Prostate gland (tissue), 2 donors: ENCODE results near the gene SORBS1.

Experiments used
- POLR2AphosphoS5 ChIP-seq: sonication (generic); formaldehyde crosslinking; IDR thresholded peaks from one replicate; pipeline ENCODE4 v1.6.1; 2017; ENCODE audit warnings: antibody characterized with exemption
- TF ChIP-seq, protein P1 (sequence below), 4 experiments: fragments of 200-600 bp in 2 of 4; fragments of 450-650 bp in 2 of 4; sonication (generic) in 2 of 4; IDR thresholded peaks; 1 replicate in 3 of 4; 2 replicates in 1 of 4; pipeline ENCODE4 v1.5.1; 2016 to 2019; ENCODE audit warnings: antibody characterized with exemption in 4 of 4, mild to moderate bottlenecking in 2 of 4, moderate library complexity in 2 of 4

DNA sequence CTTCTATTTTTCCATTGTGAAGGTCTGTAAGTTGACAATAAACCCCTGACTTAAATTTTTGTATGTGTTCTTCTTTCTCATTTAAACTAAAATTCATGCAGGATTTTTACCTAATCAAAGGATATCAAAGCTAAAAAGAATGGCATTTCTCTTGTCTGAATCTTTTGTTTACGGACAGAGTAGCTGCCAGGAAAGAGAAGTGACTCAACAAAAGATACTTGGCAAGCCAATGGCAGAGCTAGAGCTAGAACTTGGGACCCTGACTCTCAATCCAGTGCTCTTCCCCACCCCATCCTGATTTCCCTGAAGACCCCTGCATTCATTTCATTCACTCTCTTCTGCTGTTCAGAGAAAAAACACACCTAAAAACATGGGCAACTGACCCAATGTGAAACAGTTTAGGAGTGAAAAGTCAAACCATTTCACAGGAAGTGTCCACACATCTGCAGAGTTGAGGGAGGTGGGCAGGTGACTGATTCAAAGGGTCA lies 230.2 kb downstream of the SORBS1 start:
- TF ChIP-seq, protein P1, sequence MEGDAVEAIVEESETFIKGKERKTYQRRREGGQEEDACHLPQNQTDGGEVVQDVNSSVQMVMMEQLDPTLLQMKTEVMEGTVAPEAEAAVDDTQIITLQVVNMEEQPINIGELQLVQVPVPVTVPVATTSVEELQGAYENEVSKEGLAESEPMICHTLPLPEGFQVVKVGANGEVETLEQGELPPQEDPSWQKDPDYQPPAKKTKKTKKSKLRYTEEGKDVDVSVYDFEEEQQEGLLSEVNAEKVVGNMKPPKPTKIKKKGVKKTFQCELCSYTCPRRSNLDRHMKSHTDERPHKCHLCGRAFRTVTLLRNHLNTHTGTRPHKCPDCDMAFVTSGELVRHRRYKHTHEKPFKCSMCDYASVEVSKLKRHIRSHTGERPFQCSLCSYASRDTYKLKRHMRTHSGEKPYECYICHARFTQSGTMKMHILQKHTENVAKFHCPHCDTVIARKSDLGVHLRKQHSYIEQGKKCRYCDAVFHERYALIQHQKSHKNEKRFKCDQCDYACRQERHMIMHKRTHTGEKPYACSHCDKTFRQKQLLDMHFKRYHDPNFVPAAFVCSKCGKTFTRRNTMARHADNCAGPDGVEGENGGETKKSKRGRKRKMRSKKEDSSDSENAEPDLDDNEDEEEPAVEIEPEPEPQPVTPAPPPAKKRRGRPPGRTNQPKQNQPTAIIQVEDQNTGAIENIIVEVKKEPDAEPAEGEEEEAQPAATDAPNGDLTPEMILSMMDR (IDR thresholded peaks at IDR 0.05), result no peak
- TF ChIP-seq POLR2AphosphoS5, result no peak
